ENCODE data around the gene CRYBA1. TPM values are rescaled to one million over a fixed set of nuclear protein-coding genes. Genes with fewer than 3 reads are reported as not detected.
"Not testable (repeated sequence)": the region's sequence is repeated elsewhere in the genome, so short reads cannot be mapped to it uniquely, and the experiment has no call there.

The CRYBA1 gene
- total RNA-seq, 2 experiments from 2014 or later, result not detected

- Mint-ChIP-seq H3K4me1 (ENCODE audit: low read depth) (peaks cover 4% of the 10 kb centered on the region), H3K27ac (no peak overlapping the region), H3K27me3 (no peaks in the 10 kb centered on the region), H3K36me3 (ENCODE audit: low read depth) (no peaks in the 10 kb centered on the region), H3K4me3 (no peak overlapping the region), H3K9me3 (no peaks in the 10 kb centered on the region)
- ChIA-PET POLR2A (interaction anchor here (1.0 to 1.4 kb wide), 4 partner anchors 10 to 71 kb away, joined by 3 to 5 read pairs (median 4); no protein-coding TSS in a partner anchor), CTCF (interaction anchor here (0.6 to 8.6 kb wide), 58 partner anchors 8 to 406 kb away, joined by 3 to 279 read pairs (median 5); partner anchors contain the start of gene MYO18A)
- intact Hi-C loops (cut with micrococcal nuclease), result loop anchor here (2.0 kb wide), 1 partner anchor 71 kb away; no protein-coding TSS in a partner anchor
- DNase-seq, result peak; percentile 86
- peak; percentile 98 for TF ChIP-seq CTCF (IDR thresholded peaks at IDR 0.05)
- ATAC-seq, result peak; percentile 97
Observed at GRCh38 chr17:29219378-29220047, 27.1 kb upstream of the CRYBA1 start.

- H3K36me3 Mint-ChIP-seq (ENCODE audit: low read depth); H3K27me3 Mint-ChIP-seq; H3K9me3 Mint-ChIP-seq; DNase-seq; H3K4me3 Mint-ChIP-seq; H3K4me1 Mint-ChIP-seq (ENCODE audit: low read depth); ATAC-seq; intact Hi-C loops (cut with micrococcal nuclease); H3K27ac Mint-ChIP-seq: not testable (repeated sequence)
- ChIA-PET POLR2A (interaction anchor here (1.0 kb wide), 1 partner anchor 169 kb away, joined by 3 read pairs; the partner anchor contains the start of gene TAOK1), CTCF (interaction anchor here (4.2 to 8.6 kb wide), 3 partner anchors 13 to 105 kb away, joined by 27 to 279 read pairs (median 57); no protein-coding TSS in a partner anchor)
Observed at GRCh38 chr17:29221338-29221737, 25.3 kb upstream of the CRYBA1 start.

DNA sequence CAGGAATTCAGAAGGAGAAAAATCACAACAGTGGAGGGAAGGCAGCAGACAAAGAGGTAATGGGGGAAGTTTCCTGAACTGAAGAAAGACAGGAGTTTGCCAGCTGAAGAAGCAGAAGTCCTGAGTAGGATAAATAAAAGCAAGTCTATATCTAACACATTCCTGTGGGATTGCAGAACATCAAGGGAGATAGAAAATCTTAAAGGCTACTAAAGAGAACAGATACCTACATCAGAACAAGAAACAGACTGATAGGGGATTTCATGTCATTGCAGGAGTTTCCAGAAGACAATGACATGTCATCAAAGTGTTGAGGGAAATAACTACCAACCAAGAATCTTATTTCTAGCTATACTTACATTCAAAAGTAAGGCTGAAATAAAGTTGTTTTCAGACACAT is 21.3 kb upstream of the CRYBA1 start:
- POLR2A ChIA-PET, result interaction anchor here (0.7 kb wide), 1 partner anchor 299 kb away, joined by 3 read pairs; no protein-coding TSS in a partner anchor
- DNase-seq, result no peak
- no peak for TF ChIP-seq CTCF (IDR thresholded peaks at IDR 0.05)
- CTCF ChIA-PET, result interaction anchor here (1.4 to 2.1 kb wide), 3 partner anchors 45 to 101 kb away, joined by 5 to 9 read pairs (median 8); partner anchors contain the start of gene MYO18A
- intact Hi-C loops (cut with micrococcal nuclease), result no loop called here
- Mint-ChIP-seq H3K27me3 (no peaks in the 10 kb centered on the region), H3K4me3 (no peak overlapping the region), H3K4me1 (ENCODE audit: low read depth) (peaks cover 4% of the 10 kb centered on the region), H3K9me3 (no peaks in the 10 kb centered on the region), H3K27ac (no peak overlapping the region), H3K36me3 (ENCODE audit: low read depth) (no peaks in the 10 kb centered on the region)
- no peak for ATAC-seq

DNA sequence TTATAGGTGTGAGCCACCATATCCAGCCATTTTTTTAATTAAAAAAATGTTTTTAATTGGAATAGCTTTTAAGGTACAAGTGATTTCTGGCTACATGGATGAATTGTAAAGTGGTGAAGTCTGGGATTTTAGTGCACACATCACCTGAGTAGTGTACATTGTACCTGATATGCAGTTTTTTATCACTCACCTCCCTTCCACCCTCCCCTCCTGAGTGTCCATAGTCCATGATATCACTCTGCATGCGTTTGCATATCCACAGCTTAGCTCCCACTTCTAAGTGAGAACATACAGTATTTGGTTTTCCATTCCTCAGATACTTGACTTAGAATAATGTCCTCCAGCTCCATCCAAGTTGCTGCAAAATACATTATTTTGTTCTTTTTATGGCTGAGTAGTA is 13.4 kb upstream of the CRYBA1 start:
- ChIA-PET POLR2A (interaction anchor here (0.8 kb wide), 1 partner anchor 15 kb away, joined by 3 read pairs; no protein-coding TSS in a partner anchor), CTCF (interaction anchor here (1.5 to 1.8 kb wide), 3 partner anchors 10 to 53 kb away, joined by 3 to 12 read pairs (median 4); partner anchors contain the start of gene MYO18A)
- intact Hi-C loops (cut with micrococcal nuclease), result no loop called here
- H3K36me3 Mint-ChIP-seq (ENCODE audit: low read depth), result no peaks in the 10 kb centered on the region
- no peak for TF ChIP-seq CTCF (IDR thresholded peaks at IDR 0.05)
- DNase-seq, result no peak
- no peak for ATAC-seq
- H3K27ac Mint-ChIP-seq, result no peak overlapping the region
- no peaks in the 10 kb centered on the region for H3K27me3 Mint-ChIP-seq
- H3K9me3 Mint-ChIP-seq, result no peaks in the 10 kb centered on the region
- H3K4me1 Mint-ChIP-seq (ENCODE audit: low read depth), result no peaks in the 10 kb centered on the region
- no peak overlapping the region for H3K4me3 Mint-ChIP-seq

GRCh38 chr17:29234972-29235371 is 11.7 kb upstream of the CRYBA1 start:
- H3K27ac Mint-ChIP-seq; DNase-seq; intact Hi-C loops (cut with micrococcal nuclease); H3K27me3 Mint-ChIP-seq; H3K4me3 Mint-ChIP-seq; H3K4me1 Mint-ChIP-seq (ENCODE audit: low read depth); H3K9me3 Mint-ChIP-seq; POLR2A ChIA-PET; H3K36me3 Mint-ChIP-seq (ENCODE audit: low read depth); ATAC-seq: not testable (repeated sequence)
- CTCF ChIA-PET, result interaction anchor here (0.9 kb wide), 1 partner anchor 15 kb away, joined by 3 read pairs; no protein-coding TSS in a partner anchor

- no peak overlapping the region for H3K27ac Mint-ChIP-seq
- CTCF ChIA-PET, result interaction anchor here (0.9 to 1.4 kb wide), 2 partner anchors 16 kb away, joined by 3 to 4 read pairs; no protein-coding TSS in a partner anchor
- no peaks in the 10 kb centered on the region for H3K27me3 Mint-ChIP-seq
- ATAC-seq (no peak), DNase-seq (no peak)
- TF ChIP-seq CTCF (IDR thresholded peaks at IDR 0.05), result no peak
- peaks cover 5% of the 10 kb centered on the region for H3K4me1 Mint-ChIP-seq (ENCODE audit: low read depth)
- intact Hi-C loops (cut with micrococcal nuclease), result no loop called here
- H3K36me3 Mint-ChIP-seq (ENCODE audit: low read depth), result no peaks in the 10 kb centered on the region
- no peaks in the 10 kb centered on the region for H3K9me3 Mint-ChIP-seq
- POLR2A ChIA-PET, result no interaction called here
- no peak overlapping the region for H3K4me3 Mint-ChIP-seq
Observed at GRCh38 chr17:29235904-29236303, 10.8 kb upstream of the CRYBA1 start.
